ENCODE results near the gene NLRC5.

The NLRC5 gene

GRCh38 chr16:56988948-56989945, at the start of gene NLRC5:
TSS of gene NLRC5 (plus strand) at chr16:56989557. CDS start at chr16:57020713, 31,156 bp downstream.
- peak; percentile 90 to 95 (median 94) for DNase-seq (ENCODE audit: low read depth in 3 of 3)

GRCh38 chr16:56939801-56940200, 49.6 kb upstream of the NLRC5 start:
- no peak for DNase-seq (ENCODE audit: low read depth in 3 of 3)

- DNase-seq (ENCODE audit: low read depth in 3 of 3) = no peak
Observed at GRCh38 chr16:56941092-56941491, 48.3 kb upstream of the NLRC5 start.

- no peak for DNase-seq (ENCODE audit: low read depth in 3 of 3)
Observed at GRCh38 chr16:56941856-56942331, 47.5 kb upstream of the NLRC5 start.

- DNase-seq (ENCODE audit: low read depth in 3 of 3) = no peak
Observed at GRCh38 chr16:56943761-56944375, 45.5 kb upstream of the NLRC5 start.

- no peak for DNase-seq (ENCODE audit: low read depth in 3 of 3)
Observed at GRCh38 chr16:56944954-56945839, 44.2 kb upstream of the NLRC5 start.

- no peak for DNase-seq (ENCODE audit: low read depth in 3 of 3)
Observed at GRCh38 chr16:56945847-56946527, 43.4 kb upstream of the NLRC5 start.

GRCh38 chr16:56946767-56947603, 42.4 kb upstream of the NLRC5 start:
- no peak for DNase-seq (ENCODE audit: low read depth in 3 of 3)

GRCh38 chr16:56947604-56947995, 41.8 kb upstream of the NLRC5 start:
- DNase-seq (ENCODE audit: low read depth in 3 of 3) = no peak

- DNase-seq (ENCODE audit: low read depth in 3 of 3) = no peak
Observed at GRCh38 chr16:56948234-56948633, 41.1 kb upstream of the NLRC5 start.

- no peak for DNase-seq (ENCODE audit: low read depth in 3 of 3)
Observed at GRCh38 chr16:56950051-56950450, 39.3 kb upstream of the NLRC5 start.

GRCh38 chr16:56950455-56950854, 38.9 kb upstream of the NLRC5 start:
- DNase-seq (ENCODE audit: low read depth in 3 of 3) = no peak

- DNase-seq (ENCODE audit: low read depth in 3 of 3) = peak in 1 of 3 experiments; percentile 26
Observed at GRCh38 chr16:56950881-56951771, 38.2 kb upstream of the NLRC5 start.

GRCh38 chr16:56953006-56953405, 36.4 kb upstream of the NLRC5 start:
- no peak for DNase-seq (ENCODE audit: low read depth in 3 of 3)

GRCh38 chr16:56956076-56956475, 33.3 kb upstream of the NLRC5 start:
- no peak for DNase-seq (ENCODE audit: low read depth in 3 of 3)

- no peak for DNase-seq (ENCODE audit: low read depth in 3 of 3)
Observed at GRCh38 chr16:56956756-56957155, 32.6 kb upstream of the NLRC5 start.

- DNase-seq (ENCODE audit: low read depth in 3 of 3) = no peak
Observed at GRCh38 chr16:56960681-56961281, 28.6 kb upstream of the NLRC5 start.

- no peak for DNase-seq (ENCODE audit: low read depth in 3 of 3)
Observed at GRCh38 chr16:56961386-56961785, 28.0 kb upstream of the NLRC5 start.

GRCh38 chr16:56961851-56962281, 27.5 kb upstream of the NLRC5 start, which contains the start of gene CETP:
TSS of gene CETP (plus strand) at chr16:56961950. CDS start at chr16:56961980, 30 bp downstream.
- no peak for DNase-seq (ENCODE audit: low read depth in 3 of 3)
